HG03060 (cell line): ENCODE results near the gene SPX.

Source experiments
- ATAC-seq: cut with Tn5 transposase; IDR thresholded peaks from one replicate; pipeline ENCODE4 v1.9.1; 2021; ENCODE audit warnings: low read depth, moderate number of reproducible peaks; ENCODE audit not compliant: unreplicated experiment

SPX gene

GRCh38 chr12:21573733-21574358, 47.8 kb downstream of the SPX start:
- no peak for ATAC-seq

- no peak for ATAC-seq
Measured at GRCh38 chr12:21576431-21576830, 50.3 kb downstream of the SPX start.

- no peak for ATAC-seq
Measured at GRCh38 chr12:21577516-21577915, 51.4 kb downstream of the SPX start.

GRCh38 chr12:21580748-21581516, 54.8 kb downstream of the SPX start:
- ATAC-seq, result no peak
